ENCODE data around the gene KRTAP16-1.
"Not testable (repeated sequence)": the region's sequence is repeated elsewhere in the genome, so short reads cannot be mapped to it uniquely, and the experiment has no call there.

Gene KRTAP16-1

DNA sequence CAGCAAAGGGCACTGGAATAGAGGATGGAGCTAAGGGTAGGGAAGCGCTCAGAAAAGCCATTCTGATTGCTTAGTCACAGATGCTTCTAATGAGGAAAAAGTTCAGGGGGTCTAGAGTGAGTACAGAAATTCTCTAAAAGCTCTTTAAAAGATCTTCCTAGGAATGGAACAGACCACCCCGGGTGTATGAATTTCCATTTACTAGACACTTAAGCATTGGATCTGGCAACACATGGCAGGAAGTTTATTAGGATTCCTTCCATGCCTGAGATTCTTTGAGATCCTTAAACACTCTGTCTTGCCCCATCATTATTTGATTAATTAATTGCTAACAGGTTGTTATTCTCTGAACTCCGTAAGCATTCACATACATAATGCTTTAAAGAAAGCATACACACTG, 25.1 kb downstream of the KRTAP16-1 start:
- no peak for DNase-seq (ENCODE audit: low read depth in 1 of 2, low spot score in 1 of 2)
- H3K4me3 ChIP-seq (replicated peaks; ENCODE audit: insufficient read depth, low read length), result no peak overlapping the region
- H3K27me3 ChIP-seq (ENCODE audit: insufficient read depth, poor library complexity, severe bottlenecking), result peaks cover 2% of the 10 kb centered on the region
- no peak overlapping the region for H3K27ac ChIP-seq (replicated peaks)
- TF ChIP-seq SPI1 (IDR thresholded peaks at IDR 0.05; ENCODE audit: borderline replicate concordance, low read depth) (no peak), CTCF (IDR thresholded peaks at IDR 0.05; ENCODE audit: insufficient read depth, low read length) (no peak), GABPA (IDR thresholded peaks at IDR 0.05; ENCODE audit: low read depth) (no peak), REST (IDR thresholded peaks at IDR 0.05; ENCODE audit: insufficient replicate concordance, low read depth) (no peak), POLR2AphosphoS5 (IDR thresholded peaks at IDR 0.05; ENCODE audit: low read depth) (no peak)

- Histone ChIP-seq H3K27me3 (ENCODE audit: insufficient read depth, poor library complexity, severe bottlenecking) (peaks cover 3% of the 10 kb centered on the region), H3K27ac (replicated peaks) (no peak overlapping the region), H3K4me3 (replicated peaks; ENCODE audit: insufficient read depth, low read length) (no peak overlapping the region)
- TF ChIP-seq REST (IDR thresholded peaks at IDR 0.05; ENCODE audit: insufficient replicate concordance, low read depth) (no peak), SPI1 (IDR thresholded peaks at IDR 0.05; ENCODE audit: borderline replicate concordance, low read depth) (no peak), CTCF (IDR thresholded peaks at IDR 0.05; ENCODE audit: insufficient read depth, low read length) (no peak), GABPA (IDR thresholded peaks at IDR 0.05; ENCODE audit: low read depth) (no peak), POLR2AphosphoS5 (IDR thresholded peaks at IDR 0.05; ENCODE audit: low read depth) (no peak)
- no peak for DNase-seq (ENCODE audit: low read depth in 1 of 2, low spot score in 1 of 2)
Measured at GRCh38 chr17:41278176-41278955, 30.7 kb downstream of the KRTAP16-1 start.

- H3K4me3 ChIP-seq (replicated peaks; ENCODE audit: insufficient read depth, low read length); DNase-seq (ENCODE audit: low read depth in 1 of 2, low spot score in 1 of 2); H3K27me3 ChIP-seq (ENCODE audit: insufficient read depth, poor library complexity, severe bottlenecking); H3K27ac ChIP-seq (replicated peaks): not testable (repeated sequence)
Measured at GRCh38 chr17:41275648-41276190, 33.4 kb downstream of the KRTAP16-1 start, which contains the start of gene KRTAP9-7. Gene KRTAP9-7 (plus strand): TSS chr17:41275698. CDS start chr17:41275698, 0 bp downstream.

GRCh38 chr17:41271858-41272257, 37.3 kb downstream of the KRTAP16-1 start:
- TF ChIP-seq REST (IDR thresholded peaks at IDR 0.05; ENCODE audit: insufficient replicate concordance, low read depth), result no peak
- no peak for TF ChIP-seq SPI1 (IDR thresholded peaks at IDR 0.05; ENCODE audit: borderline replicate concordance, low read depth)
- no peak for TF ChIP-seq POLR2AphosphoS5 (IDR thresholded peaks at IDR 0.05; ENCODE audit: low read depth)
- no peak for TF ChIP-seq GABPA (IDR thresholded peaks at IDR 0.05; ENCODE audit: low read depth)
- TF ChIP-seq CTCF (IDR thresholded peaks at IDR 0.05; ENCODE audit: insufficient read depth, low read length), result no peak
- no peak for DNase-seq (ENCODE audit: low read depth in 1 of 2, low spot score in 1 of 2)
- Histone ChIP-seq H3K4me3 (replicated peaks; ENCODE audit: insufficient read depth, low read length) (no peak overlapping the region), H3K27me3 (ENCODE audit: insufficient read depth, poor library complexity, severe bottlenecking) (no peaks in the 10 kb centered on the region), H3K27ac (replicated peaks) (no peak overlapping the region)

- not testable (repeated sequence) for H3K27ac ChIP-seq (replicated peaks); H3K27me3 ChIP-seq (ENCODE audit: insufficient read depth, poor library complexity, severe bottlenecking); DNase-seq (ENCODE audit: low read depth in 1 of 2, low spot score in 1 of 2); H3K4me3 ChIP-seq (replicated peaks; ENCODE audit: insufficient read depth, low read length)
Measured at GRCh38 chr17:41271323-41271722, 37.8 kb downstream of the KRTAP16-1 start.

Measured in HL-60 (cell line).